CD4-positive, alpha-beta T cell (primary cell): ENCODE data around the gene IGFBP7. TPM values are rescaled to one million over a fixed set of nuclear protein-coding genes. Genes with fewer than 3 reads are reported as not detected.

Experiments
- ATAC-seq: fragments of 200-7000 bp; cut with Tn5 transposase; one replicate; pipeline ENCODE4 v1.10.0; 2022; ENCODE audit warnings: mild to moderate bottlenecking; ENCODE audit not compliant: poor library complexity
- CTCF ChIA-PET: fragments of 350-600 bp; sonication (Branson Sonifier 250); formaldehyde crosslinking; loops from one replicate; lab custom pipeline; 2021; ENCODE audit warnings: antibody characterized with exemption, inconsistent platforms; lab: Charles Lee
- POLR2A ChIA-PET: fragments of 350-600 bp; sonication (Branson Sonifier 250); formaldehyde crosslinking; loops from one replicate; lab custom pipeline; 2021; ENCODE audit warnings: antibody characterized with exemption, inconsistent platforms; lab: Charles Lee
- DNase-seq, 14 experiments: peaks; one replicate each; pipeline ENCODE4 v3.0.0-alpha.2; 2013 to 2020; ENCODE audit warnings: mixed read lengths in 2 of 14
- H3K27ac ChIP-seq, 2 donors: one replicate each; pipeline versions ENCODE4 v1.5.1 to v1.7.0; 2013; ENCODE audit warnings: low read length in 2 of 2, low read depth in 1 of 2, mild to moderate bottlenecking in 1 of 2
- H3K27me3 ChIP-seq, 2 experiments: 1 replicate in 1 of 2; 2 replicates in 1 of 2; pipeline versions ENCODE4 v1.6.1 to v1.7.0; 2013; ENCODE audit warnings: low read length in 2 of 2, control low read depth in 1 of 2, mild to moderate bottlenecking in 1 of 2, moderate library complexity in 1 of 2; ENCODE audit not compliant: insufficient read depth in 2 of 2, control insufficient read depth in 1 of 2
- H3K36me3 ChIP-seq: one replicate; pipeline ENCODE4 v1.6.1; 2013; ENCODE audit warnings: low read length, control low read depth; ENCODE audit not compliant: insufficient read depth
- H3K4me1 ChIP-seq: one replicate; pipeline ENCODE4 v1.6.1; 2013; ENCODE audit warnings: low read length, control low read depth; ENCODE audit not compliant: insufficient read depth
- H3K4me3 ChIP-seq: one replicate; pipeline ENCODE4 v1.5.1; 2013; ENCODE audit warnings: mild to moderate bottlenecking, low read length, moderate library complexity
- H3K9me3 ChIP-seq, 2 experiments: 1 replicate in 1 of 2; 2 replicates in 1 of 2; pipeline versions ENCODE4 v1.6.1 to v1.7.0; 2013; ENCODE audit warnings: low read length in 2 of 2, mild to moderate bottlenecking in 2 of 2, control low read depth in 1 of 2, moderate library complexity in 1 of 2; ENCODE audit not compliant: control insufficient read depth in 1 of 2, insufficient read depth in 1 of 2
- H3K27ac Mint-ChIP-seq: one replicate; pipeline ENCODE4 v1.8.0; 2020; ENCODE audit warnings: mixed read lengths
- H3K27me3 Mint-ChIP-seq: one replicate; pipeline ENCODE4 v1.8.0; 2021; ENCODE audit warnings: mixed read lengths
- H3K36me3 Mint-ChIP-seq: one replicate; pipeline ENCODE4 v1.8.0; 2021; ENCODE audit warnings: low read depth, mixed read lengths
- H3K4me1 Mint-ChIP-seq: one replicate; pipeline ENCODE4 v1.8.0; 2021; ENCODE audit warnings: low read depth, mixed read lengths
- H3K4me3 Mint-ChIP-seq: one replicate; pipeline ENCODE4 v1.8.0; 2020; ENCODE audit warnings: mild to moderate bottlenecking, mixed read lengths
- H3K9me3 Mint-ChIP-seq: one replicate; pipeline ENCODE4 v1.8.0; 2020; ENCODE audit warnings: mixed read lengths
- intact Hi-C, 2 experiments: fragments of 100-400 bp; cut with DNase I in 1 of 2; cut with micrococcal nuclease in 1 of 2; formaldehyde crosslinking; loops; one replicate each; pipeline versions ENCODE4 v1.15.1 to v1.9.0; 2023 to 2025; cut with DNase I, micrococcal nuclease
- total RNA-seq, 174 experiments: library from RNA in 2 of 174; stranded (reverse) in 2 of 174; gene quantifications; one replicate each; pipeline ENCODE4 v1.2.3 and lab custom pipeline; 2021 to 2026
- TF ChIP-seq, protein P1 (sequence below): fragments of 200-600 bp; IDR thresholded peaks from one replicate; pipeline ENCODE4 v1.8.0; 2022; ENCODE audit warnings: antibody characterized with exemption, mild to moderate bottlenecking

IGFBP7 gene
- total RNA-seq, 2 experiments from 2014 or later = 0.45 TPM; not detected in 1

DNA sequence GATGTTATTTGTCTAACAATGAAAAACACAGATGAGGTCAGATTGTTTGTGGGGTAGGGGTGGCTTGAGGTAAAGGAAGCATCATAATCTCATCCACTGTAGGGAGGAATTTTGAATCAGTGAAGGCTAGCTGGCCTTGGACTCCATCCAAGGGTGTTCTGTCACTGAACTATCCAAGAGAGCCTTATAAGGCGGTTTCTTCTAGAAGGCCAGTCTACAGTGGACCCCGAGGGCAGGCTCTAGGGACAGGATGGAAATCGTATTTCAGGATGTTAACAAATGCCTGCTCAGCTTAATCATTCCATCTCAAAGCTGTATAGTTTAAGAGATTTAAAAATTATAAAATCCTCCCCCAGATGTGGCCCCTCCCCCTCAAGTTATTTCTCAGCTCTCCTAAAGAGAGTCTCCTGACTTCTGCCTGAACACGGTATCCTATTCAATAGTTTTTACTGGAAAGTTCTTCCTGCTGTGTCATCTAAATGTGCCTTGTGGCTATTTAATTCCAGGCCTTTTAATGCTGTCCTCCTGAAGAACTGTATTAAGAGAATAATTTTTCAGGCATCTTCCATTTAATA, 8.0 kb downstream of the IGFBP7 start:
- TF ChIP-seq, protein P1, sequence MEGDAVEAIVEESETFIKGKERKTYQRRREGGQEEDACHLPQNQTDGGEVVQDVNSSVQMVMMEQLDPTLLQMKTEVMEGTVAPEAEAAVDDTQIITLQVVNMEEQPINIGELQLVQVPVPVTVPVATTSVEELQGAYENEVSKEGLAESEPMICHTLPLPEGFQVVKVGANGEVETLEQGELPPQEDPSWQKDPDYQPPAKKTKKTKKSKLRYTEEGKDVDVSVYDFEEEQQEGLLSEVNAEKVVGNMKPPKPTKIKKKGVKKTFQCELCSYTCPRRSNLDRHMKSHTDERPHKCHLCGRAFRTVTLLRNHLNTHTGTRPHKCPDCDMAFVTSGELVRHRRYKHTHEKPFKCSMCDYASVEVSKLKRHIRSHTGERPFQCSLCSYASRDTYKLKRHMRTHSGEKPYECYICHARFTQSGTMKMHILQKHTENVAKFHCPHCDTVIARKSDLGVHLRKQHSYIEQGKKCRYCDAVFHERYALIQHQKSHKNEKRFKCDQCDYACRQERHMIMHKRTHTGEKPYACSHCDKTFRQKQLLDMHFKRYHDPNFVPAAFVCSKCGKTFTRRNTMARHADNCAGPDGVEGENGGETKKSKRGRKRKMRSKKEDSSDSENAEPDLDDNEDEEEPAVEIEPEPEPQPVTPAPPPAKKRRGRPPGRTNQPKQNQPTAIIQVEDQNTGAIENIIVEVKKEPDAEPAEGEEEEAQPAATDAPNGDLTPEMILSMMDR = no peak
- H3K36me3 ChIP-seq = no peaks in the 10 kb centered on the region
- POLR2A ChIA-PET = no interaction called here
- CTCF ChIA-PET = no interaction called here
- no peaks in the 10 kb centered on the region for H3K4me1 ChIP-seq
- ATAC-seq = no peak
- H3K9me3 ChIP-seq = no peaks in the 10 kb centered on the region
- H3K27ac ChIP-seq = no peak overlapping the region
- no peak overlapping the region for H3K4me3 ChIP-seq
- Mint-ChIP-seq H3K9me3 (no peaks in the 10 kb centered on the region), H3K36me3 (no peaks in the 10 kb centered on the region), H3K27me3 (peaks cover 23% of the 10 kb centered on the region), H3K27ac (no peak overlapping the region), H3K4me3 (no peak overlapping the region), H3K4me1 (no peaks in the 10 kb centered on the region)
- peaks cover 8 to 15% of the 10 kb centered on the region in 2 experiments for H3K27me3 ChIP-seq
- DNase-seq = no peak
- intact Hi-C loops = no loop called here

DNA sequence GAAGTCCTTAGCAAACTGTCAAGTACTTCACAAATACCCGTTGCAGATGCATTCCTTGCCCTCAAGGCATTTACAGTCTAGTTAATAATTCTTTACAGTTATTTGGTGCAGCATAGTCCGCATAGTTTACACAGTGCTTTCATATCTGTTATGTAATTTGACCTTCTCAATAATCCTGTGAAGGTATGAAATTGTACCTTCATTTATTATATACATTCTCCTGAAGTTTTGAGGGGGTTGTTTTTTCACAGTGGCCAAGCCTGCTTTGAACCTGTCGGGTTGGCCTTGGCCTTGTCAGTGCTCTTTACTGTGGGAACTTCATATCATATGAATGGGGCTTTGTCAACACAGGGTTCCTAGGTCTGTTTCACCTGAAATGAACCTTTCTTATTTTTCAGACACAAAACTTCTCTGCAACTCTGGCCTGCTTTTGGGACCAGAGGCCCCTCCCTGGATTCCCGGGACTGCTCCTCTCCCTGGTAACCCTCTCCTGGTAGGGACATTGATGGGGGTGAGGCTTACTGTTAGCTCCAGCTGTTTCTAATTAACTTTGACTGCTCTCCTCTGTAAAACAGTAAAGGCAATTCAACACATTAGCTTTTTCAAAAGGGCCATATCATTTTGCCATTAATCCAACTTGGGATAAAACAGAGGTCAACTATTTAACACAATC, 9.1 kb downstream of the IGFBP7 start:
- POLR2A ChIA-PET = no interaction called here
- no peaks in the 10 kb centered on the region for H3K36me3 ChIP-seq
- CTCF ChIA-PET = no interaction called here
- no peak overlapping the region for H3K27ac ChIP-seq
- ATAC-seq = no peak
- H3K4me3 Mint-ChIP-seq = no peak overlapping the region
- no peaks in the 10 kb centered on the region for H3K36me3 Mint-ChIP-seq
- intact Hi-C loops = no loop called here
- H3K9me3 Mint-ChIP-seq = no peaks in the 10 kb centered on the region
- H3K27ac Mint-ChIP-seq = no peak overlapping the region
- no peak overlapping the region for H3K4me3 ChIP-seq
- DNase-seq = no peak
- no peaks in the 10 kb centered on the region for H3K4me1 ChIP-seq
- H3K27me3 ChIP-seq = peaks cover under 1 to 5% of the 10 kb centered on the region in 2 experiments
- TF ChIP-seq, protein P1 = no peak
- peaks cover 16% of the 10 kb centered on the region for H3K27me3 Mint-ChIP-seq
- H3K9me3 ChIP-seq = no peaks in the 10 kb centered on the region
- no peaks in the 10 kb centered on the region for H3K4me1 Mint-ChIP-seq

DNA sequence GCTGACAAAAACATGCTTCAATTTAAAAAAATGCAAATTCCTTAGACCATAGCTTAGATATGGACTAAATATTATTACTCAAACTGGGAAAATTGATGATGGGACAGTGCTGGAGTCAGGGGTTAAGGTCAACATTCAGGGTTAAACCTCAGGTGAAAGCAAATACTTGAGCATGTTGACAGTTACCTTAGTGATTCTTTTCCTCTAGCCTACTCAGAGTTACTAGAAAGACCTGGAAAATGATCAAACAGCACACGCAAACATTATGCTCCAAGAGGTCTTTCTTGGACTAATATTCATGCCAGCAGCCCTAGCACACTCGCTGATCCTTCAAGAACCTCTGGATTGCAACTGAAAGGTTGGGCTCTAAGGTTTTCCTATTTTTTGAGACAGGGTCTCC, 10.8 kb downstream of the IGFBP7 start:
- no peak overlapping the region for H3K4me3 Mint-ChIP-seq
- ATAC-seq (no peak), DNase-seq (no peak)
- no peaks in the 10 kb centered on the region for H3K36me3 Mint-ChIP-seq
- H3K4me1 ChIP-seq = no peaks in the 10 kb centered on the region
- no peaks in the 10 kb centered on the region for H3K4me1 Mint-ChIP-seq
- TF ChIP-seq, protein P1 = no peak
- no peak overlapping the region for H3K27ac Mint-ChIP-seq
- no peak overlapping the region for H3K4me3 ChIP-seq
- H3K27ac ChIP-seq = no peak overlapping the region
- H3K27me3 ChIP-seq = peaks cover 2 to 4% of the 10 kb centered on the region in 2 experiments
- H3K9me3 ChIP-seq = no peaks in the 10 kb centered on the region
- ChIA-PET CTCF (no interaction called here), POLR2A (no interaction called here)
- H3K9me3 Mint-ChIP-seq = no peaks in the 10 kb centered on the region
- peaks cover 9% of the 10 kb centered on the region for H3K27me3 Mint-ChIP-seq
- H3K36me3 ChIP-seq = no peaks in the 10 kb centered on the region
- intact Hi-C loops = no loop called here
